ENCODE results near the gene MACROD2.

- TF ChIP-seq POLR2AphosphoS5 (IDR thresholded peaks at IDR 0.05; ENCODE audit: low read depth, low read length) = no peak
- TF ChIP-seq POLR2A (IDR thresholded peaks at IDR 0.05; ENCODE audit: low read depth, low read length) = no peak
- no peak for TF ChIP-seq TAF1 (IDR thresholded peaks at IDR 0.05; ENCODE audit: low read depth, low read length)
- TF ChIP-seq PAX5 (IDR thresholded peaks at IDR 0.05; ENCODE audit: insufficient read depth, low read length, severe bottlenecking) = no peak
Measured at GRCh38 chr20:16017656-16018055, 2022.3 kb downstream of the MACROD2 start.
